Glomerular endothelial cell (primary cell): Measurements from ENCODE around the gene PRRT1B. TPM values are rescaled to one million over a fixed set of nuclear protein-coding genes. Genes with fewer than 3 reads are reported as not detected.
"Not testable (repeated sequence)": the region's sequence is repeated elsewhere in the genome, so short reads cannot be mapped to it uniquely, and the experiment has no call there.

Experiments used
- DNase-seq: peaks from one replicate; pipeline ENCODE4 v3.0.0-alpha.2; 2011; ENCODE audit warnings: low read depth, low spot score; ENCODE audit errors: extremely low read depth
- total RNA-seq: library from RNA; depleted of rRNA; stranded (reverse); fragments of >200 nt; gene quantifications from 2 replicates; pipeline ENCODE4 v1.2.3, GENCODE V29; 2015

PRRT1B gene
- total RNA-seq, 1 donor from 2014 or later: not detected

- DNase-seq: not testable (repeated sequence)
Measured at GRCh38 chr9:131549186-131549585, 3.9 kb downstream of the PRRT1B start.

- DNase-seq: not testable (repeated sequence)
Measured at GRCh38 chr9:131550465-131550864, 5.1 kb downstream of the PRRT1B start.

GRCh38 chr9:131552030-131552429 lies 6.7 kb downstream of the PRRT1B start:
- DNase-seq: no peak

- no peak for DNase-seq
Measured at GRCh38 chr9:131554087-131554842, 8.9 kb downstream of the PRRT1B start.

- no peak for DNase-seq
Measured at GRCh38 chr9:131554843-131555351, 9.6 kb downstream of the PRRT1B start.

GRCh38 chr9:131555841-131556673 lies 10.7 kb downstream of the PRRT1B start:
- DNase-seq: no peak

GRCh38 chr9:131557855-131558548 lies 12.7 kb downstream of the PRRT1B start:
- no peak for DNase-seq

GRCh38 chr9:131559421-131560000 lies 14.2 kb downstream of the PRRT1B start:
- DNase-seq: no peak

GRCh38 chr9:131562032-131562959 lies 17.0 kb downstream of the PRRT1B start:
- DNase-seq: no peak

GRCh38 chr9:131565369-131565768 lies 20.0 kb downstream of the PRRT1B start:
- no peak for DNase-seq

- no peak for DNase-seq
Measured at GRCh38 chr9:131566158-131566557, 20.8 kb downstream of the PRRT1B start.

GRCh38 chr9:131567910-131568309 lies 22.6 kb downstream of the PRRT1B start:
- DNase-seq: no peak

GRCh38 chr9:131574730-131575640 lies 29.7 kb downstream of the PRRT1B start:
- DNase-seq: no peak

- no peak for DNase-seq
Measured at GRCh38 chr9:131575946-131576853, 30.9 kb downstream of the PRRT1B start.

- DNase-seq: no peak
Measured at GRCh38 chr9:131577005-131578000, 32.0 kb downstream of the PRRT1B start.

GRCh38 chr9:131578021-131578420 lies 32.7 kb downstream of the PRRT1B start:
- no peak for DNase-seq
